SK-N-SH (cell line): ENCODE data around the gene OPRM1. TPM values are rescaled to one million over a fixed set of nuclear protein-coding genes. Genes with fewer than 3 reads are reported as not detected.
"Not testable (repeated sequence)": the region's sequence is repeated elsewhere in the genome, so short reads cannot be mapped to it uniquely, and the experiment has no call there.

ENCODE experiments used
- CTCF ChIA-PET: fragments of 300-600, 350-600 bp; formaldehyde crosslinking; extraction: SDS; loops from one replicate; lab custom pipeline; 2021; lab: Yijun Ruan, JAX
- POLR2A ChIA-PET: fragments of 350-600 bp; sonication (Branson Sonifier 250); formaldehyde crosslinking; extraction: SDS; loops from one replicate; lab custom pipeline; 2020; ENCODE audit warnings: antibody characterized with exemption, inconsistent platforms; lab: Yijun Ruan, JAX
- DNase-seq: peaks from one replicate; pipeline ENCODE4 v3.0.0; 2012
- H2AFZ ChIP-seq: fragments of 200-600 bp; sonication (generic); 2 replicates; pipeline ENCODE4 v1.8.1; 2016; ENCODE audit warnings: antibody characterized with exemption, mild to moderate bottlenecking, low read depth
- H3F3A ChIP-seq: fragments of 200-600 bp; sonication (generic); replicated peaks from 2 replicates; pipeline ENCODE3; 2016; ENCODE audit warnings: antibody characterized with exemption, mild to moderate bottlenecking; ENCODE audit not compliant: insufficient read depth
- H3K27ac ChIP-seq, 2 experiments: fragments of 200-500 bp in 1 of 2; fragments of 200-600 bp in 1 of 2; sonication (Bioruptor generic) in 1 of 2; sonication (generic), shearing (Covaris generic) in 1 of 2; 2 replicates each; pipeline versions ENCODE4 v1.5.1 to v1.6.1; 2014 to 2016; ENCODE audit warnings: low read depth in 2 of 2, inconsistent platforms in 1 of 2, low read length in 1 of 2, mild to moderate bottlenecking in 1 of 2, mixed read lengths in 1 of 2
- H3K27me3 ChIP-seq: fragments of 200-600 bp; sonication (generic), shearing (Covaris generic); 2 replicates; pipeline ENCODE4 v1.6.1; 2016; ENCODE audit warnings: mixed run types; ENCODE audit not compliant: insufficient read depth
- H3K36me3 ChIP-seq, 2 experiments: fragments of 200-500 bp in 1 of 2; fragments of 200-600 bp in 1 of 2; sonication (Bioruptor generic) in 1 of 2; sonication (generic) in 1 of 2; replicated peaks in 1 of 2; 2 replicates each; pipeline versions ENCODE3 to v1.5.1; 2014 to 2016; ENCODE audit warnings: low read length in 1 of 2, mild to moderate bottlenecking in 1 of 2; ENCODE audit not compliant: insufficient read depth in 2 of 2, control insufficient read depth in 1 of 2
- H3K4me1 ChIP-seq, 2 experiments: fragments of 200-500 bp in 1 of 2; fragments of 200-600 bp in 1 of 2; sonication (Bioruptor generic) in 1 of 2; sonication (generic), shearing (Covaris generic) in 1 of 2; 2 replicates each; pipeline versions ENCODE4 v1.5.1 to v1.6.1; 2014 to 2016; ENCODE audit warnings: low read depth in 1 of 2, low read length in 1 of 2, mixed run types in 1 of 2; ENCODE audit not compliant: insufficient read depth in 2 of 2, control insufficient read depth in 1 of 2
- H3K4me2 ChIP-seq: fragments of 200-600 bp; sonication (generic), shearing (Covaris generic); 2 replicates; pipeline ENCODE4 v1.6.1; 2017; ENCODE audit warnings: mixed run types
- H3K4me3 ChIP-seq, 2 experiments: fragments of 200-500 bp in 1 of 2; fragments of 200-600 bp in 1 of 2; sonication (Bioruptor generic) in 1 of 2; sonication (generic), shearing (Covaris generic) in 1 of 2; 2 replicates each; pipeline versions ENCODE4 v1.5.1 to v1.8.1; 2014 to 2016; ENCODE audit warnings: low read depth in 2 of 2, inconsistent platforms in 1 of 2, low read length in 1 of 2, mild to moderate bottlenecking in 1 of 2, mixed read lengths in 1 of 2, moderate library complexity in 1 of 2
- H3K79me2 ChIP-seq: fragments of 200-600 bp; sonication (generic); 2 replicates; pipeline ENCODE4 v1.8.1; 2017; ENCODE audit warnings: mild to moderate bottlenecking; ENCODE audit not compliant: insufficient read depth
- H3K9ac ChIP-seq: fragments of 200-600 bp; sonication (generic); 2 replicates; pipeline ENCODE4 v1.6.1; 2017; ENCODE audit warnings: mixed run types
- H3K9me2 ChIP-seq: fragments of 200-600 bp; sonication (generic); 2 replicates; pipeline ENCODE4 v1.6.1; 2017; ENCODE audit warnings: mixed run types
- H3K9me3 ChIP-seq: fragments of 200-600 bp; sonication (generic); 2 replicates; pipeline ENCODE4 v1.6.1; 2017; ENCODE audit warnings: mixed run types, mild to moderate bottlenecking, moderate library complexity
- H4K20me1 ChIP-seq: fragments of 200-600 bp; sonication (generic); 2 replicates; pipeline ENCODE4 v1.6.1; 2017; ENCODE audit warnings: mild to moderate bottlenecking, mixed run types; ENCODE audit not compliant: insufficient read depth
- EP300 ChIP-seq, 2 experiments: IDR thresholded peaks; 2 replicates each; pipeline versions ENCODE4 v1.4.0 to v1.6.1; 2012; ENCODE audit warnings: borderline replicate concordance in 1 of 2, low read depth in 1 of 2, low read length in 1 of 2
- GABPA ChIP-seq: IDR thresholded peaks from 2 replicates; pipeline ENCODE4 v1.4.0; 2012; ENCODE audit warnings: low read depth, mild to moderate bottlenecking
- GATA2 ChIP-seq: sonication (generic); formaldehyde crosslinking; IDR thresholded peaks from 2 replicates; pipeline ENCODE4 v1.5.0; 2020; ENCODE audit warnings: mild to moderate bottlenecking, missing genetic modification reagents
- IRF3 ChIP-seq: fragments of 150-350 bp; IDR thresholded peaks from 2 replicates; pipeline ENCODE4 v1.6.1; 2016; ENCODE audit warnings: mild to moderate bottlenecking, low read depth, low read length
- MEF2A ChIP-seq: IDR thresholded peaks from 2 replicates; pipeline ENCODE4 v1.4.0; 2012; ENCODE audit warnings: low read depth, borderline replicate concordance
- RCOR1 ChIP-seq: fragments of 150-350 bp; IDR thresholded peaks from 2 replicates; pipeline ENCODE4 v1.6.1; 2017; ENCODE audit warnings: antibody characterized with exemption, low read length
- TEAD4 ChIP-seq: IDR thresholded peaks from 2 replicates; pipeline ENCODE4 v1.4.0; 2012; ENCODE audit warnings: mild to moderate bottlenecking, borderline replicate concordance; ENCODE audit not compliant: insufficient read depth
- WGBS: methylation state at CpG from one replicate; pipeline ENCODE4 v1.1.6; 2017; ENCODE audit warnings: low lambda C conversion rate; 5-methylcytosine and 5-hydroxymethylcytosine counted together
- polyA plus RNA-seq, 3 experiments: library from polyadenylated mRNA; depleted of rRNA; stranded (reverse); fragments of >200 nt; gene quantifications; 2 replicates each; pipeline ENCODE4 v1.2.3, GENCODE V29; 2012

The OPRM1 gene
- polyA plus RNA-seq, 1 of the 3 experiments (the other 2 are of a cell fraction), result 0.15 TPM

GRCh38 chr6:154070657-154071056 lies 31.6 kb downstream of the OPRM1 start:
- no peaks in the 10 kb centered on the region for H3K36me3 ChIP-seq
- peak overlapping the region in 1 of 2 experiments; percentile 79; a peak in 2 of 4 replicates for H3K27ac ChIP-seq
- CTCF ChIA-PET, result interaction anchor here (0.9 to 1.0 kb wide), 3 partner anchors 22 to 26 kb away, joined by 3 to 4 read pairs (median 4); no protein-coding TSS in a partner anchor
- no peaks in the 10 kb centered on the region for H3K79me2 ChIP-seq
- H3K27me3 ChIP-seq, result no peaks in the 10 kb centered on the region
- H3K9me3 ChIP-seq, result no peaks in the 10 kb centered on the region
- no peaks in the 10 kb centered on the region for H3F3A ChIP-seq
- TF ChIP-seq IRF3, result no peak
- H3K4me1 ChIP-seq, result peaks cover 0 to 6% of the 10 kb centered on the region in 2 experiments; a peak in 2 of 4 replicates
- 14% methylated on average over 1 of the region's 1 CpG for WGBS
- no peak overlapping the region for H3K4me2 ChIP-seq
- no peaks in the 10 kb centered on the region for H3K9me2 ChIP-seq
- POLR2A ChIA-PET, result no interaction called here
- no peaks in the 10 kb centered on the region for H4K20me1 ChIP-seq
- DNase-seq, result no peak
- H3K9ac ChIP-seq, result no peak overlapping the region
- H3K4me3 ChIP-seq, result no peak overlapping the region
- no peak overlapping the region for H2AFZ ChIP-seq

- Histone ChIP-seq H2AFZ (no peak overlapping the region), H3K9me2 (no peaks in the 10 kb centered on the region), H3K36me3 (no peaks in the 10 kb centered on the region), H3K27me3 (no peaks in the 10 kb centered on the region), H3K4me1 (peaks cover 0 to 6% of the 10 kb centered on the region in 2 experiments; a peak in 2 of 4 replicates), H3K27ac (peak overlapping the region in 1 of 2 experiments; percentile 79; a peak in 2 of 4 replicates), H3F3A (no peaks in the 10 kb centered on the region), H3K79me2 (no peaks in the 10 kb centered on the region), H3K9ac (no peak overlapping the region), H3K4me2 (no peak overlapping the region), H3K9me3 (no peaks in the 10 kb centered on the region), H3K4me3 (no peak overlapping the region), H4K20me1 (no peaks in the 10 kb centered on the region)
- TF ChIP-seq GATA2, result peak; percentile 37; the same call in 1 of the 2 replicates
- TF ChIP-seq EP300 (IDR thresholded peaks at IDR 0.05; ENCODE audit: borderline replicate concordance in 1 of 2, low read depth in 1 of 2, low read length in 1 of 2), result 0 out of 4 replicates have a peak, but pooled peaks of 1 of the 2 experiments have one; percentile 19
- TF ChIP-seq MEF2A, result no peak
- no peak for TF ChIP-seq GABPA
- ChIA-PET CTCF (interaction anchor here (0.9 to 1.0 kb wide), 3 partner anchors 22 to 25 kb away, joined by 3 to 4 read pairs (median 4); no protein-coding TSS in a partner anchor), POLR2A (no interaction called here)
- DNase-seq, result peak; percentile 21
- 17% methylated on average over 1 of the region's 1 CpG for WGBS
These were observed 32.2 kb downstream of the OPRM1 start for GRCh38 chr6:154071236-154071635.

GRCh38 chr6:154071711-154072110 lies 32.7 kb downstream of the OPRM1 start:
- ChIA-PET CTCF (interaction anchor here (0.9 to 1.4 kb wide), 3 partner anchors 9 to 841 kb away, joined by 3 read pairs; no protein-coding TSS in a partner anchor), POLR2A (no interaction called here)
- Histone ChIP-seq H3F3A (no peaks in the 10 kb centered on the region), H3K9me2 (no peaks in the 10 kb centered on the region), H3K9me3 (no peaks in the 10 kb centered on the region), H3K4me2 (no peak overlapping the region), H4K20me1 (no peaks in the 10 kb centered on the region), H3K27me3 (no peaks in the 10 kb centered on the region), H3K36me3 (no peaks in the 10 kb centered on the region), H3K9ac (no peak overlapping the region), H3K4me3 (no peak overlapping the region), H3K79me2 (no peaks in the 10 kb centered on the region), H3K4me1 (peaks cover 0 to 6% of the 10 kb centered on the region in 2 experiments; a peak in 2 of 4 replicates), H2AFZ (no peak overlapping the region)
- no peak for DNase-seq
- 26% methylated on average over 1 of the region's 1 CpG for WGBS
- TF ChIP-seq RCOR1, result no peak
- no peak for TF ChIP-seq TEAD4
- TF ChIP-seq, all 33 proteins: peak for 0
- peak overlapping the region in 1 of 2 experiments; percentile 79; a peak in 2 of 4 replicates for H3K27ac ChIP-seq

GRCh38 chr6:154078596-154078995 lies 39.6 kb downstream of the OPRM1 start:
- H2AFZ ChIP-seq, H3K4me3 ChIP-seq, H3K9me2 ChIP-seq, POLR2A ChIA-PET, H4K20me1 ChIP-seq, H3K9me3 ChIP-seq, H3F3A ChIP-seq, H3K9ac ChIP-seq, H3K27ac ChIP-seq, H3K36me3 ChIP-seq, H3K4me2 ChIP-seq, DNase-seq, H3K4me1 ChIP-seq, H3K79me2 ChIP-seq, H3K27me3 ChIP-seq, CTCF ChIA-PET: not testable (repeated sequence)
- 32% methylated on average over 2 of the region's 2 CpGs for WGBS
